GM18526 (cell line): Measurements from ENCODE around the gene MRPS5.

Experiments used
- POLR2A ChIP-seq: IDR thresholded peaks from 3 replicates; pipeline ENCODE4 v1.6.1; 2011; ENCODE audit not compliant: insufficient read length; ENCODE audit errors: extremely low read depth

Gene MRPS5

DNA sequence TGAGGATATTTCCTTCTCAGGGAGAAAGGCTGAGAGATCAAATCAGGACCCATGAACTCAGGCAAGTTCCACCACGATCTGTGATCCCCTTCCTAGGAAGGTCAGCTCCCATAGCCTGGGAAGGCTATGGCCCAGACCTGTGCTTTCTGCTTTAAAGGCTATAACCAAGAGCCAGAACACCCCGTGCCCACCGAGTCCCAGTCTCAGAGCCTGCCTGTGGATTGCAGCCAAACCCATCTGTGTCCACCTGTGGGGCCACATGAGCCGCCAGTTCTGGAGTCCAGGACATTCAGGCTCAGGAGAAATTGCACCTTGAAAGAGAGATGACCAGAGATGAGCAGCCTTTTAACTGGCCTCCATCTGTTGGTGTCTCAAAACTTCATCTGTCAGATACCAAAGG lies 49.2 kb downstream of the MRPS5 start:
- TF ChIP-seq POLR2A: no peak

DNA sequence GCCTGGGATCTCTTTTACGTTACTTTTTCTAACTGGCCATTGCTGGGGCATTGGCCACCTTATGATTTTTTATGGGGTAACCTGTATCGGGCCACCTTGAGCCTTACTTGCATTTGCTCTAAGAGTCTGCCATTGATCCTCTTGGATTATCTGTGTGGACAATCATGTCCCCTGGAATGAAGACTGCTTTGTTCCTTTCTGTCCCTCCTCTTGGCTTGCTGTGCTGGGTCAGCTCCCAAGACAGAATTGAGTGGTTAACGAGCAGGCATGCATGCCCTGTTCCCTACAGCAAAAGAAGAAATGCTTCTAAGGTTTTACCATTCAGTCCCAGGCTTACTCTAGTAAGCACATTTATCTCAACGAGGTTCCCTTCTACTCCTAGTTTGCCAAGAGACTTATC lies 49.8 kb downstream of the MRPS5 start:
- TF ChIP-seq POLR2A: no peak

DNA sequence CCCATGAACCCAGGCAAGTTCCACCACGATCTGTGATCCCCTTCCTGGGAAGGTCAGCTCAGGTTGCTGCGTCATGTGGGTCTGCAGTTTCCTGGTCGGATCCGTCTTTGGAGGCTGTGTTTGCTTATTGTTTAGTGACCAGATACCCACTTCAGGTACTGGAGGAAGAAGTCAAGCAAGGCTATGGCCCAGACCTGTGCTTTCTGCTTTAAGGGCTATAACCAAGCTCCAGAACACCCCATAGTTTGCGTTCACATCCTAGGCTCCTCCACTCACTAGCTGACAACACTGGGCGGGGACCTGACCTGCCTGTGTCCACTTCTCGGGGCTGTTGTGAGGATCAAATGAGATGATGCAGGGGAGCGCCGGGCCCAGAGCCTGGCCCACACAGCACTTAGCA lies 52.1 kb downstream of the MRPS5 start:
- TF ChIP-seq POLR2A: no peak

DNA sequence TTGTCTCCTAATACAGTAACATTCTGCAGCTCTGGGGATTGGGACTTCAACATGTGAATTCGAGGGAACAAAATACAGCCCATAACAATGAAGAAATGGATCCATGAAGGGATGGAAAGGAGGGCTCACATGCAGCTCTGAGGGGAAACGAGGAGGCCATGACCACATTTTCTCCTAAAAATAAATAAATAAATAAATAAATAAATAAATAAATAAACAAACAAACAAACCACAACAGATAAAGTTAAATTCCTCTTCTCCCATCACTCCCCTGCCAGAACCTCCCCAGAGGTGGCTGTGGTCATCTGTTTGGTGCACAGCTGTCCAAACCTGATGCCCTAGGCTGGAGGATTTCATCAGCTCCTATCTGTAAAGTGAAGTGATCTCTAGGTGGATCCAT lies 53.4 kb downstream of the MRPS5 start:
- TF ChIP-seq POLR2A: no peak

DNA sequence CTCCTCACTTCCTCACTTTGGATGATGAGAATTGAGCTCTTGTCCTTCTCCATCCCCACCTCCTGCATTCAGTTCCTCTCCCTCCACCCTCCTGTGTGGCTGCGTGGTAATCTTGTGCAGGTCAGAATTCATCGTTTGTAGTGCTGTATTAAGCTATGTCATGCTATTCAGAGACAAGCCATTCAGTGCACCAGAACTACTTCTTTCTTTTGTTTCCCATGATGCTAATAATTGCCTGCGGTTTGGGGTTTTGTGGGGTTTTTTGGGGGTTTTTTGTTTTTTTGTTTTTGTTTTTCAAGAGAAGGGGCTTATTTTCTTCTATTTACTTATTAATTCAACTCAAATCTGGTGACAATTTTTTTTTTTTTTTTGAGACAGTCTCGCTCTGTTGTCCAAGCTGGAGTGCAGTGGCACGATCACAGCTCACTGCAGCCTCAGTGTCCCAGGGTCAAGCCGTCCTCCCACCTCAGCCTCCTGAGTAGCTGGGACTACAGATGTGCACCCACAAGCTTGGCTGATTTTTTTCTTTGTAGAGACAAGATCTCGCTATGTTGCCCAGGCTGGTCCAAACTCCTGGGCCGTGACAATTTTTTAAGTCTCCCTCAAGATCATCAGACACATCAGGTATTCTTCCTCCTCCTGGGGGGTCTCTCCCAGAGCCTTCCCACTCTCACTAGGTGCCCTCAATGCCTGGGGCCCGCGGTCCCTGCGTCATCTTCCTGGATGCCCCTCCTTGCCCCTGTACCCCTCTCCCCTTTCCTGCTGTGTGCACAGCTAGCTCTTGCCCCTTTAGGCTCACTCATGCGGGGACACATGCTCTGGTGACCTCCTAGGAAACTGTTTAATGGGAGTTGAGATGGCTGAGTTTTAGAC lies 58.3 kb downstream of the MRPS5 start:
- TF ChIP-seq POLR2A: no peak

DNA sequence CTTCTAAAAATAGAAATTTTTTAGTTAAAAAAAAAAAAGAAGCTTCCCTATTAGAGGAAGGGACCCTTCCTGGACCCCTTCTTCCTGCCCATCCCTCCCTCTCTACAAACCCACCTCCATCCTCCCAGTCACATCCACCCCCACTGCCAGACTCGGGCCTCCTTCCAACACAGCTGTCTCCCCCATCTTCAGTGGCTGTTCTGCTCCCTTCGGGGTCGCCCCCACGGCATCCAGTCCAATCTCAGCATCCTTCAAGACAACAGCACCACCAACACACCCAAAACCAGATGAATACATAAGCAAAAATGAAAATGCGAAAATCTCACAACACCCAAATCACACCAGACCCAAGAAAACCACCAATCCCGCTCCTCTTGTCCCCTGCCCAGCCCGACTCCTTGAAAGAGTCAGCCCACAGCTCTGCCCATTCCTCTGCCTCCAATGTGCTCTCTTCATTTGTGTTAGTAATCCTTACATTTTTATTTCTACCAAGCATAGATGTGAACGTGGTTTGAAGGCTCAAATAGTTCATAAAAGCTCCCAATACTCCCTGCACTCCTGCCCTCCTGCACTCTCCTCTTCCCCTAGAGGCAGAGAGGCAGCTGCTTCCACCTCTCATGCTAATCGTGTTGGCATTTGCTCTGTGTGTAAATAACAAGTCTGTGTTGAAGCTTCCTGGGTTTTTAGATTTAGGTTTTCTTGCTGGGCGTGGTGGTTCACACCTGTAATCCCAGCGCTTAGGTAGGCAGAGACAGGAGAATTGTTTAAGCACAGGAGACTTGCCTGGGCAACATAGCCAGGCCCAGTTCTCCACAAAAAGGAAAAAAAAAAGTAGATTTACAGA lies 59.1 kb downstream of the MRPS5 start:
- TF ChIP-seq POLR2A: no peak

DNA sequence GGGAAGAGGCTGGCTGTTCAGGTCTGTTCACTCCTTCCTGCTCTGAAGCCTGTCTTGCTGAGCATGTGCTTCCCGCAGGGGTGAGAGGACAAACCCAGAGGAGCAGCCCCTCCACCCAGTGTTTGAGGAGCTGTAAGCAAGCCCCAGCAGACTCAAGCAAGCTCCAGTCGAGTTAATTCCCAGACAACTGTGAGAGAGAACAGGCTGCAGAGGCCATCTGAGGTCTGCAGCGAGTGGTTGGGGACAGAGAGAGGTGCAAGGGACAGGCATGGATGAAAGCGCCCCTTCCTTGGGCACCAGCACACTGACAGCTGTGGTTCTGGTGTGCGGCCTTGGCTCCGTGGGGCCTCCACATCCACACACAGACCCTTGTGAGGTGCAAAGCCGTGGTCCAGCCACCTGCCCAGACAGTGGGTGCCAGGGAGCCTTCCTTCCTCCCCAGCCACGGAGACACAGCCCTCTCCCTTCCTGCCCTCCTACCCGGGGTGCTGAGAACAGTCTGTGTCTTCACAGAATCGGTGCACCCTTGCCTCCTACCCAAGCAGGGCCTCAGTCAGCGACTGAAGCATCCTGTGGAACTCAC lies 59.9 kb downstream of the MRPS5 start:
- TF ChIP-seq POLR2A: no peak

DNA sequence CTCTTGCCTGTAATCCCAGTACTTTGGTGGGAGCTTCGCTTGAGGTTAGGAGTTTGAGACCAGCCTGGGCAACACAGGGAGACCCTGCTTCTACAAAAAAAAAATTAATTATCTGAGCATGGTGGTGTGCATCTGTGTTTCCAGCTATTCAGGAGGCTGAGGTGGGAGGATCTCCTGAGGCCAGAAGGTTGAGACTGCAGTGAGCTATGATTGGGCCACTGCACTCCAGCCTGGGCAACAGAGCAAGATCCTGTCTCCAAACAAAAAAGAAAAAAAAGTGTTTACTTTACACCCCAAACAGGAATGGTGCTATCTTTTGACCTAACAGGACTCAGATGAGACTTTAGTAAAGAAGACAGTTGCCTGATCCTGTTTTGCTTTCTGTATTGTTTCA lies 60.5 kb downstream of the MRPS5 start:
- no peak for TF ChIP-seq POLR2A

DNA sequence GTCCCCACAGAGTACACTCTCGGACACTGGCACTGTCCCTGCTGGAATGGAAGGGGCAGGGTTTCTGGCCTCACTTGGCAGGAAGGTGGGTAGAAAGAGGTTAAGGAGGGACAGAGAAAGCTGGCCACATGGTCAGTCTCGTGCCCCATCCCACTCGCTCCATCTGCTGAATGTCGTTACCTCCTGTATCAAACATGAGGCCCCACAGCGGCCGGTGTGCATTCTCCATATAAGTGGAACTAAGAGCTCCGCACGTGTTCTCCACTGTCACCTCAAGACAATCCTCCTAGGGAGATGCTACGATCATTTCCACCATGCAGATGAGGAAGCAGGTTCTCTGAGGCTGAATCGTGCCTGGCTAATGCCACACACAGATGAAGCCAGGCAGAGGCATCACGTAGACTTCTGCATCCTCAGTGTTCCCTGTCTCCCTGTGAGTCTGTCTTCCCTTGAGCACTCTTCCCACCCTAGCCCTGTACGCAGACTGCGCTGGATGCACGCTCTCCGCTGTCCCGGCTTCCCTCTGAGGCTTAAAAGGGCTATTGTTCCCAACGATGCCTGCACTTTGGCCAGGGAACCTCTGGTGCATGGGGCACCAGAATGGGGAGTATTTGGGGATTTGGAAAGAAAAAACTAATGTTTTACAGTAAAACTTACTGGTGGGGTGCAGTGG lies 61.0 kb downstream of the MRPS5 start:
- no peak for TF ChIP-seq POLR2A

DNA sequence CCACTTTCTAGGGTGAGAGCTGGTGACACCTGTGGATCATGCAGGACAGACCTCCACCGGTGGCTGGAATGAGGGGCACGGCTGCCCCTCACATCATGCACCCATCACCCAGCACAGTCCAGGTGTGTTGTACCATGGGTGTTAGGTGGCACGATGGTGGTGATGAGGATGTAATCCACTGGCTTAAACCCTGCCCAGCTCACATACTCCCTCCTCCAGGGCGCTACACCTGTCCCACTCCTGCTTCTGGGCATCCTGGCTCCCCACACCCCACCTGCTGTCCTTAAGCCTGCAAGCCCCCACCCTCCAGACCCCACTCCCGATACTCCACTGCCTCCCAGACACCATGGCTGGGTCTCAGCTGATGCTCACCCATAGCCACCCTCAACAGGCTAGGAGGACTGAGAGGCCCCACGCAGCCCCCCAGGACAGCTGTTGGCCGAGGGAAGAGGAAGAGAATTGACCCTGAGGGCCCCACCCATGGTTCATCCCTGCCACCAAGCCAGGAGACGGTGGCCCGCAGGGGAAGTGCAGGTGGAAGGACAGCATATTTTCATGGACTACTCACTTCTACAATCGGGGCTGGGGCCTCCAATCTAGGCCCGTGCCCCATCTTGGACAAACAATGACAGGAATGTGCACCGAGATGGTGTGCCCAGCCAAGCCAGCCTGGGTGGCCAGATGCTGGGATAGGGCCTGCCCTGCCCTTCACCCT lies 61.8 kb downstream of the MRPS5 start:
- TF ChIP-seq POLR2A: no peak

DNA sequence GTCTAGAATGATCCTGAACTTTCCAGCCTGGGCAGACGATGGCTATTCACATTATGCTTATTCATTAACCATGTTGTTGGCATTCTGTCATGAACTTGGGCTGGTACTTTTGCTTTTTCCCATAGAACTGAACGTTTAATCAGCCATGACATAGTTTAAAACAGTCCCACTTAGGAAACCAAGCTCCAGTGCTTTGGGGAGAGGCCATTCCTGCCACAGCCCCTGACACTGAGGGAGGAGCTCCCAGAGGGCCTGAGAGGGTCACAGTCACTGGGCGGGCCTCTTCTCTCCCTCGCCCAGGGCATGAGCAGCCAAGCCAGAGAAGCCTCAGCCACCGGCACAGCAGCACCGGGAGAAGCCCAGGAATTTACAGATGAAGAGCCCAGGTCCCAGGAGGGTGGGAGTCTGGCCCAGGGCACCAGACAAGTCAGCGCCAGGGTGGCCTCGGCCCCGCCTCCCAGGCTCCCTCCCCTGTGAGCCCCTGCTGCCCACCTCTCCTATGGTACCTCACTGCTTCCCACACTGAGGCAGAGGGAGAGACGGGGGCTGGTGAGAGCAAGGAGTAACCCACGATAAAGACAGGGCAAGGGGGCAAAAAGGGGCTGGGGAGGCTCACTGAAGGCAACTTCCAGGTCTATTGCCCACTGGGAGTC lies 62.5 kb downstream of the MRPS5 start:
- TF ChIP-seq POLR2A: no peak

DNA sequence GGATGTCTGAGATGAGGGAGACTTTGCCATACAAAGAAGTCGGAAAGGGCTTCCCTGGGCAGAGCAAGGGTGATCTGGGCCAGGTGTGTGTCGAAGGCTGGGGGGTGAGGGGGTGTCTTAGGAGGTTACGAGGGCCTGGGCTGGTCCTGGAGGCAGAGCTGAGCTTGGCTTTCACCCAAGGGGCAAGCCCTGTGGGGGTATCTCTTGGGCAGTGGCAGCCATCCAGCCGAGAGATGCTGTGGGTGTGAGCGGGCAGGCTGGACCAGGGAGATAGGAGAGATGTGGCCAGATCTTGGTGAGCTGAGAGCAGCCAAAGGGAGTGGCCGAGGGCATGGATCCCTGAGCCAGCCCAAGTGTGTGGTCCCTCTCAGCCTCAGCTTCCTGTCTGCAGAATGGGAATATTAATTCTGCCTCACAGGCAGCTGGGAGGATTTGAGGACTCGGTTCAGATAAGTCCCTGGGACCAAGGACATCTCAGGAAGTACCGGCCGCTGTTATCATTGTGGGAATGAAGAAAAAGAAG lies 63.1 kb downstream of the MRPS5 start:
- TF ChIP-seq POLR2A: no peak

DNA sequence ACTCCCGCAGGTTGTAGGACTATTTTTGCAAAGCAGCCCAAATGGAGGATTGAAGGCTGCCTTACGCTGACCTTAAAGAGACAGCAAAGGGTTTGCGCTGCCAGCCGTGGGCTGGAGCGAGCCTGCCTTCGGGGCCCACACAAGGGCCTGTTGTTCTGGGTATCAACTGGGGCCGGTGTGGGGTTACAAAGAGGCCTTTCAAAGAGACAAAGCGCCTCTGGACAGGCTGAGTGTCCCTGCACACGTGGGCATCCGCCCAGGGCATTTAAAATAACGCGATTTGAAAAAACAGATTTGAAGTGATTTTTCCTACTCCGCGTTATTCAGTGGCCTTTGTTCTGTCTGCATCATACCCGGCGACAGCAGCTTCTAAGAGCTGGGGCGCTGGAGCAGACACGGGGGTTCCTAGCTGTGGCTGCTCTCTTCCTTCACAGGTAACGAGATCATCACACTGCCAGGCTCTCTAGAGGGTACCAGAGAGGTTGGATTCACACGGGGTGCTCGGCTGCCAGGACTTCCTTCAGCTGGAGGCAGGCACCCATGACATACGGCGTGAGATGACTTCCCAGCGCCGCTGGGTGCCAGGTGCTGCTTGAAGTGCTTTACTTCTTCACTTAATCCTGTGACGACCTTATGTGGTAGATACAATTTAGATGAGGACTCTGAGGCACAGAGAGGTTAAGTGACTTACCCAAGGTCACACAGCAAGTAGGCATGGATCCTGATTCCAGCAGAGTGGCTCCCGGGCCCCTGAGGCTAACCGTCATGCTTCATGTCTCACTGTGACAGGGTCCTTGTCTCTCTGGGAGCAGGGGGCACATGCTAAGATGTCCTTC lies 63.9 kb downstream of the MRPS5 start:
- no peak for TF ChIP-seq POLR2A
